H9 (cell line): ENCODE measurements around the gene KAZN. TPM values are rescaled to one million over a fixed set of nuclear protein-coding genes. Genes with fewer than 3 reads are reported as not detected.

Source experiments
- DNase-seq: peaks from one replicate; pipeline ENCODE4 v3.0.0-alpha.2; 2017
- H2AFZ ChIP-seq: one replicate; pipeline ENCODE4 v1.6.1; 2013; ENCODE audit warnings: mild to moderate bottlenecking, low read length, control low read depth, moderate library complexity
- H2AK5ac ChIP-seq: 2 replicates; pipeline ENCODE4 v1.6.1; 2013; ENCODE audit warnings: low read length, control low read depth, mixed read lengths; ENCODE audit not compliant: insufficient read length
- H2BK120ac ChIP-seq: one replicate; pipeline ENCODE4 v1.6.1; 2013; ENCODE audit warnings: low read depth, mild to moderate bottlenecking, low read length, control low read depth, inconsistent platforms; ENCODE audit not compliant: poor library complexity, severe bottlenecking
- H2BK12ac ChIP-seq: 2 replicates; pipeline ENCODE4 v1.6.1; 2013; ENCODE audit warnings: low read length, control low read depth, mixed read lengths, low read depth; ENCODE audit not compliant: insufficient read length
- H2BK15ac ChIP-seq: 2 replicates; pipeline ENCODE4 v1.6.1; 2013; ENCODE audit warnings: low read depth, low read length, control low read depth
- H2BK20ac ChIP-seq: one replicate; pipeline ENCODE4 v1.6.1; 2013; ENCODE audit warnings: low read depth, mild to moderate bottlenecking, low read length, control low read depth, inconsistent platforms; ENCODE audit not compliant: poor library complexity, severe bottlenecking
- H2BK5ac ChIP-seq: 2 replicates; pipeline ENCODE4 v1.6.1; 2013; ENCODE audit warnings: low read length, control low read depth, mixed read lengths; ENCODE audit not compliant: insufficient read length
- H3K14ac ChIP-seq: 2 replicates; pipeline ENCODE4 v1.6.1; 2013; ENCODE audit warnings: low read length, control low read depth; ENCODE audit not compliant: insufficient read depth
- H3K18ac ChIP-seq: 2 replicates; pipeline ENCODE4 v1.6.1; 2013; ENCODE audit warnings: low read depth, mild to moderate bottlenecking, mixed read lengths, low read length, control low read depth; ENCODE audit not compliant: insufficient read length
- H3K23ac ChIP-seq: 2 replicates; pipeline ENCODE4 v1.6.1; 2013; ENCODE audit warnings: low read length, control low read depth, mixed read lengths, low read depth; ENCODE audit not compliant: insufficient read length
- H3K23me2 ChIP-seq: 2 replicates; pipeline ENCODE4 v1.6.1; 2013; ENCODE audit warnings: low read depth, mild to moderate bottlenecking, mixed read lengths, low read length, control low read depth; ENCODE audit not compliant: insufficient read length, poor library complexity, severe bottlenecking
- H3K27ac ChIP-seq: 2 replicates; pipeline ENCODE4 v1.5.1; 2013; ENCODE audit warnings: low read length, control low read depth, mixed read lengths, low read depth; ENCODE audit not compliant: insufficient read length
- H3K27me3 ChIP-seq: 2 replicates; pipeline ENCODE4 v1.6.1; 2013; ENCODE audit warnings: low read length, control low read depth, inconsistent platforms; ENCODE audit not compliant: insufficient read depth
- H3K4ac ChIP-seq: 2 replicates; pipeline ENCODE4 v1.6.1; 2013; ENCODE audit warnings: low read depth, mild to moderate bottlenecking, control low read depth, inconsistent platforms, low read length, moderate library complexity
- H3K4me1 ChIP-seq: 2 replicates; pipeline ENCODE4 v1.6.1; 2013; ENCODE audit warnings: low read length, control low read depth, inconsistent platforms; ENCODE audit not compliant: insufficient read depth
- H3K4me2 ChIP-seq: 2 replicates; pipeline ENCODE4 v1.6.1; 2013; ENCODE audit warnings: low read length, control low read depth, mixed read lengths; ENCODE audit not compliant: insufficient read length, insufficient read depth
- H3K56ac ChIP-seq: 2 replicates; pipeline ENCODE4 v1.6.1; 2013; ENCODE audit warnings: low read depth, mild to moderate bottlenecking, mixed read lengths, low read length, control low read depth; ENCODE audit not compliant: insufficient read length
- H3K79me1 ChIP-seq: 2 replicates; pipeline ENCODE4 v1.6.1; 2013; ENCODE audit warnings: low read depth, mild to moderate bottlenecking, moderate library complexity, low read length, control low read depth, inconsistent platforms; ENCODE audit not compliant: insufficient read depth, poor library complexity, severe bottlenecking
- H3K79me2 ChIP-seq: 2 replicates; pipeline ENCODE4 v1.6.1; 2013; ENCODE audit warnings: low read length, control low read depth, inconsistent platforms; ENCODE audit not compliant: insufficient read depth
- H3K9ac ChIP-seq: 2 replicates; pipeline ENCODE4 v1.6.1; 2013; ENCODE audit warnings: low read length, control low read depth, mixed read lengths; ENCODE audit not compliant: insufficient read length; ENCODE audit errors: extremely low read depth
- H3K9me3 ChIP-seq: one replicate; pipeline ENCODE4 v1.6.1; 2013; ENCODE audit warnings: low read depth, low read length, inconsistent platforms; ENCODE audit not compliant: control insufficient read depth
- H3T11ph ChIP-seq: one replicate; pipeline ENCODE4 v1.6.1; 2013; ENCODE audit warnings: mild to moderate bottlenecking, low read length, control low read depth, inconsistent platforms
- H4K20me1 ChIP-seq: one replicate; pipeline ENCODE4 v1.6.1; 2013; ENCODE audit not compliant: control insufficient read depth, insufficient read length, insufficient read depth
- H4K5ac ChIP-seq: 2 replicates; pipeline ENCODE4 v1.6.1; 2013; ENCODE audit warnings: low read depth, mild to moderate bottlenecking, mixed read lengths, low read length, control low read depth; ENCODE audit not compliant: insufficient read length
- H4K8ac ChIP-seq: replicated peaks from 2 replicates; pipeline ENCODE4 v1.6.1; 2013; ENCODE audit warnings: low read length, control low read depth, mixed read lengths, low read depth; ENCODE audit not compliant: insufficient read length
- H4K91ac ChIP-seq: 2 replicates; pipeline ENCODE4 v1.6.1; 2013; ENCODE audit warnings: low read depth, mild to moderate bottlenecking, moderate library complexity, mixed read lengths, low read length, control low read depth; ENCODE audit not compliant: insufficient read length
- H3K27ac Mint-ChIP-seq, 3 experiments: 2 replicates in 2 of 3; 3 replicates in 1 of 3; pipeline ENCODE4 v1.8.0; 2020 to 2021; ENCODE audit warnings: mixed read lengths in 3 of 3, mild to moderate bottlenecking in 1 of 3, moderate library complexity in 1 of 3
- H3K27me3 Mint-ChIP-seq: 2 replicates; pipeline ENCODE4 v1.8.0; 2021; ENCODE audit warnings: low read depth, mild to moderate bottlenecking, moderate library complexity, mixed read lengths
- H3K36me3 Mint-ChIP-seq, 3 experiments: 2 replicates in 2 of 3; 3 replicates in 1 of 3; pipeline ENCODE4 v1.8.0; 2020 to 2021; ENCODE audit warnings: low read depth in 3 of 3, mixed read lengths in 3 of 3; ENCODE audit not compliant: insufficient read depth in 1 of 3
- H3K4me1 Mint-ChIP-seq, 2 experiments: 2 replicates each; pipeline ENCODE4 v1.8.0; 2020; ENCODE audit warnings: mixed read lengths in 2 of 2
- H3K4me3 Mint-ChIP-seq, 2 experiments: 2 replicates in 1 of 2; 3 replicates in 1 of 2; pipeline ENCODE4 v1.8.0; 2020 to 2021; ENCODE audit warnings: mild to moderate bottlenecking in 2 of 2, mixed read lengths in 2 of 2, moderate library complexity in 1 of 2
- H3K9me3 Mint-ChIP-seq, 2 experiments: 2 replicates in 1 of 2; 3 replicates in 1 of 2; pipeline ENCODE4 v1.8.0; 2020; ENCODE audit warnings: mild to moderate bottlenecking in 2 of 2, mixed read lengths in 2 of 2, moderate library complexity in 1 of 2
- WGBS: extraction: QIAGEN DNeasy Blood & Tissue Kit; methylation state at CpG from one replicate; pipeline ENCODE4 v1.1.7; 2013; ENCODE audit warnings: missing lambda C conversion rate, low lambda C conversion rate, mixed read lengths; ENCODE audit not compliant: insufficient read length; ENCODE audit errors: extremely low coverage; 5-methylcytosine and 5-hydroxymethylcytosine counted together
- total RNA-seq: library from RNA; stranded (reverse); gene quantifications from 2 replicates; pipeline ENCODE4 v1.2.1, GENCODE V29; 2021
- TF ChIP-seq, protein P1 (sequence below): fragments of 200-600 bp; sonication (generic); conservative IDR thresholded peaks from 3 replicates; pipeline ENCODE4 v1.8.0; 2021; ENCODE audit warnings: antibody characterized with exemption, mild to moderate bottlenecking

Gene KAZN
- total RNA-seq, 1 experiment from 2014 or later = 7.6 TPM

DNA sequence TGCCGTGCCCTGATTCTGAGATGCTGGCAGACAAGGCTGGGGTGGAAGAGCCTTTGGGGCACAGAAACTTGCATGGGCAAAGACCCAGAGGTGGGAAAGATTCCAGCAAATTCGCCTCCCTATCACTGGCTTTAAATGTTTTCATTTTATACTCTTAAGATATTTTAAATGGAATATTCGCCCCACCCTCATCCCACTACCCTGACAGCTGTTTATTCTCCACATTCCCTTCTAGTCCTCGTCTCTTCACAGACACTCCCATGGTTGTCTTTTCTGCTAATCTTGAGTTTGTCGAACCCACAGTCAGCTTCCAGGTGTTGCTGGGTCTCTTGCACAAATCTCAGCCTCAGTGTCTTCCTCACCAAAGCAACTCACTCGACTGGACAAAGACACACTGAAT, 245.0 kb downstream of the KAZN start:
- Histone ChIP-seq H3K4me2 (no peak overlapping the region), H2BK120ac (no peak overlapping the region), H3K27ac (no peak overlapping the region), H3K9ac (no peak overlapping the region), H3K23me2 (no peaks in the 10 kb centered on the region), H3K14ac (no peak overlapping the region), H3K79me1 (no peaks in the 10 kb centered on the region), H3K4ac (no peak overlapping the region), H3T11ph (no peak overlapping the region), H4K91ac (no peak overlapping the region), H2BK20ac (no peak overlapping the region), H3K56ac (no peak overlapping the region), H2BK5ac (no peak overlapping the region), H2AFZ (no peak overlapping the region), H3K79me2 (no peaks in the 10 kb centered on the region), H4K8ac (no peak overlapping the region), H3K9me3 (peaks cover 14% of the 10 kb centered on the region), H4K5ac (no peak overlapping the region), H3K23ac (no peak overlapping the region), H2BK12ac (no peak overlapping the region), H3K18ac (no peak overlapping the region), H4K20me1 (no peaks in the 10 kb centered on the region), H3K4me1 (no peaks in the 10 kb centered on the region), H3K27me3 (no peaks in the 10 kb centered on the region), H2AK5ac (no peak overlapping the region), H2BK15ac (no peak overlapping the region)
- Mint-ChIP-seq H3K27ac (no peak overlapping the region), H3K27me3 (peaks cover 11% of the 10 kb centered on the region), H3K36me3 (peaks cover 13 to 19% (median 15%) of the 10 kb centered on the region in 3 experiments), H3K9me3 (peaks cover 21 to 24% of the 10 kb centered on the region in 2 experiments), H3K4me3 (no peak overlapping the region; a peak in 1 of 5 replicates), H3K4me1 (no peaks in the 10 kb centered on the region)
- TF ChIP-seq, protein P1, sequence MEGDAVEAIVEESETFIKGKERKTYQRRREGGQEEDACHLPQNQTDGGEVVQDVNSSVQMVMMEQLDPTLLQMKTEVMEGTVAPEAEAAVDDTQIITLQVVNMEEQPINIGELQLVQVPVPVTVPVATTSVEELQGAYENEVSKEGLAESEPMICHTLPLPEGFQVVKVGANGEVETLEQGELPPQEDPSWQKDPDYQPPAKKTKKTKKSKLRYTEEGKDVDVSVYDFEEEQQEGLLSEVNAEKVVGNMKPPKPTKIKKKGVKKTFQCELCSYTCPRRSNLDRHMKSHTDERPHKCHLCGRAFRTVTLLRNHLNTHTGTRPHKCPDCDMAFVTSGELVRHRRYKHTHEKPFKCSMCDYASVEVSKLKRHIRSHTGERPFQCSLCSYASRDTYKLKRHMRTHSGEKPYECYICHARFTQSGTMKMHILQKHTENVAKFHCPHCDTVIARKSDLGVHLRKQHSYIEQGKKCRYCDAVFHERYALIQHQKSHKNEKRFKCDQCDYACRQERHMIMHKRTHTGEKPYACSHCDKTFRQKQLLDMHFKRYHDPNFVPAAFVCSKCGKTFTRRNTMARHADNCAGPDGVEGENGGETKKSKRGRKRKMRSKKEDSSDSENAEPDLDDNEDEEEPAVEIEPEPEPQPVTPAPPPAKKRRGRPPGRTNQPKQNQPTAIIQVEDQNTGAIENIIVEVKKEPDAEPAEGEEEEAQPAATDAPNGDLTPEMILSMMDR = no peak
- no CpG with 5 or more reads among the region's 6 CpGs for WGBS
- DNase-seq = no peak
